Measurements from ENCODE around the gene COL28A1. TPM values are rescaled to one million over a fixed set of nuclear protein-coding genes. Genes with fewer than 3 reads are reported as not detected.
"Not testable (repeated sequence)": the region's sequence is repeated elsewhere in the genome, so short reads cannot be mapped to it uniquely, and the experiment has no call there.

COL28A1 gene
- polyA plus RNA-seq, 4 donors, result 1.1 to 3.1 (median 1.5) TPM

DNA sequence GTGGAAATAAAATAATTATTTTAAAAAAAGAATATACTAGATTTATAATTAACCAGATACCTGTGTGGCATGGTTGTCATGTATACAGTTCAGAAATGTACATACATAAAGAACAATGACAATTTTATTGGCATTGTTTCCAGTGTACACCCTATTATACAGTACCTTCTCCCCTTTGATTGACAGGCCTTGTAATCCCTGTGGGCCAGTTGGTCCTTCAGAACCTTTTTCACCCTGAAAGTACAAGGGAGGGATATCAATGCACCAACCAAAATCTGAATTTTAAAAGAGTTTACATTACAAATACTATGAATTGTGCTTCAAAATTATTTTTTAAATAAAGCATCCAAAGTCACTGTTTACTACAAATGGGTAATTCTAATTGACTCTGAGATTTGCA is 61.2 kb downstream of the COL28A1 start:
- H3K36me3 ChIP-seq (ENCODE audit: control insufficient read depth in 3 of 3, insufficient read depth in 2 of 3, low read depth in 1 of 3, low read length in 3 of 3), result no peaks in the 10 kb centered on the region
- H3K27ac ChIP-seq (ENCODE audit: low read depth in 1 of 3, low read length in 2 of 3), result no peak overlapping the region
- FAIRE-seq, result no peak
- peaks cover 0 to 2% of the 10 kb centered on the region in 2 donors for H3K9me3 ChIP-seq (ENCODE audit: control insufficient read depth in 2 of 2, insufficient read depth in 1 of 2, low read depth in 1 of 2, low read length in 1 of 2)
- no peaks in the 10 kb centered on the region for H3K4me1 ChIP-seq (ENCODE audit: control insufficient read depth in 3 of 3, insufficient read depth in 2 of 3, low read depth in 1 of 3, low read length in 2 of 3)
- H3K4me3 ChIP-seq (ENCODE audit: low read depth in 1 of 3, low read length in 3 of 3), result no peak overlapping the region
- DNase-seq, result no peak
- no peaks in the 10 kb centered on the region for H3K27me3 ChIP-seq (ENCODE audit: control insufficient read depth in 3 of 3, insufficient read depth in 3 of 3, low read length in 3 of 3)

DNA sequence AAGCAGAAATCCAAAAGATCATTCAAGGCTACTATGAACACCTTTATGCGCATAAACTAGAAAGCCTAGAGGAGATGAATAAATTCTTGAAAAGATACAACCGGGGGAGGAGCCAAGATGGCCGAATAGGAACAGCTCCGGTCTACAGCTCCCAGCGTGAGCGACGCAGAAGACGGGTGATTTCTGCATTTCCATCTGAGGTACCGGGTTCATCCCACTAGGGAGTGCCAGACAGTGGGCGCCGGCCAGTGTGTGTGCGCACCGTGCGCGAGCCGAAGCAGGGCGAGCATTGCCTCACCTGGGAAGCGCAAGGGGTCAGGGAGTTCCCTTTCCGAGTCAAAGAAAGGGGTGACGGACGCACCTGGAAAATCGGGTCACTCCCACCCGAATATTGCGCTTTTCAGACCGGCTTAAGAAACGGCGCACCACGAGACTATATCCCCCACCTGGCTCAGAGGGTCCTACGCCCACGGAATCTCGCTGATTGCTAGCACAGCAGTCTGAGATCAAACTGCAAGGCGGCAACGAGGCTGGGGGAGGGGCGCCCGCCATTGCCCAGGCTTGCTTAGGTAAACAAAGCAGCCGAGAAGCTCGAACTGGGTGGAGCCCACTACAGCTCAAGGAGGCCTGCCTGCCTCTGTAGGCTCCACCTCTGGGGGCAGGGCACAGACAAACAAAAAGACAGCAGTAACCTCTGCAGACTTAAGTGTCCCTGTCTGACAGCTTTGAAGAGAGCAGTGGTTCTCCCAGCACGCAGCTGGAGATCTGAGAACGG is 70.5 kb downstream of the COL28A1 start:
- not testable (repeated sequence) for FAIRE-seq

DNA sequence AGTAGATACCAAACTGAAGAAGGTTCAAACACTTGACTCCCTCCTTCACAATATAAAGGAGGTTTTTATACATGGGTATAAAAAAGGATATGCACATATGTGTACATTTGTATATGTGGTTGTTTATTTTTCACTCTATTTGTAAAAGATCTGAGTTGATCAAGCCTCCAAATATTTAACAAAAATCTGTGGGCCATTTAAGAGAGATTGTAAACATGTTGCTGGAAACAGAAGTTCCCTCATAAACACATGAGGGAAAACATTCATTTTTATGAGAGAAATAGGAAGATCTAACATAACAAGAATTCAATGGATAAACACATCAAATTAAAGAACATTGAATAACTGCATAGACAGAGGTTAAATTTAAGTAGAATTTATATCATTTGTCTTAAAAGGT is 81.7 kb downstream of the COL28A1 start:
- no peak overlapping the region for H3K27ac ChIP-seq (ENCODE audit: low read depth in 1 of 3, low read length in 2 of 3)
- H3K27me3 ChIP-seq (ENCODE audit: control insufficient read depth in 3 of 3, insufficient read depth in 3 of 3, low read length in 3 of 3), result no peaks in the 10 kb centered on the region
- H3K36me3 ChIP-seq (ENCODE audit: control insufficient read depth in 3 of 3, insufficient read depth in 2 of 3, low read depth in 1 of 3, low read length in 3 of 3), result no peaks in the 10 kb centered on the region
- H3K4me1 ChIP-seq (ENCODE audit: control insufficient read depth in 3 of 3, insufficient read depth in 2 of 3, low read depth in 1 of 3, low read length in 2 of 3), result peaks cover 0 to 2% (median 0%) of the 10 kb centered on the region in 3 donors
- FAIRE-seq, result no peak
- DNase-seq, result no peak
- no peak overlapping the region for H3K4me3 ChIP-seq (ENCODE audit: low read depth in 1 of 3, low read length in 3 of 3)
- H3K9me3 ChIP-seq (ENCODE audit: control insufficient read depth in 2 of 2, insufficient read depth in 1 of 2, low read depth in 1 of 2, low read length in 1 of 2), result peaks cover 0 to 3% of the 10 kb centered on the region in 2 donors

More for the DNA sequence above, 70.5 kb downstream of the COL28A1 start:
- WGBS, 3 donors, result 91 to 95% (median 95%) methylated on average over 19 to 32 of the region's 39 CpGs
- not testable (repeated sequence) for H3K4me1 ChIP-seq (ENCODE audit: control insufficient read depth in 3 of 3, insufficient read depth in 2 of 3, low read depth in 1 of 3, low read length in 2 of 3); H3K4me3 ChIP-seq (ENCODE audit: low read depth in 1 of 3, low read length in 3 of 3); H3K36me3 ChIP-seq (ENCODE audit: control insufficient read depth in 3 of 3, insufficient read depth in 2 of 3, low read depth in 1 of 3, low read length in 3 of 3); H3K27ac ChIP-seq (ENCODE audit: low read depth in 1 of 3, low read length in 2 of 3); DNase-seq; H3K27me3 ChIP-seq (ENCODE audit: control insufficient read depth in 3 of 3, insufficient read depth in 3 of 3, low read length in 3 of 3)
- H3K9me3 ChIP-seq (ENCODE audit: control insufficient read depth in 2 of 2, insufficient read depth in 1 of 2, low read depth in 1 of 2, low read length in 1 of 2), result peaks cover 0 to 11% of the 10 kb centered on the region in 2 donors

DNA sequence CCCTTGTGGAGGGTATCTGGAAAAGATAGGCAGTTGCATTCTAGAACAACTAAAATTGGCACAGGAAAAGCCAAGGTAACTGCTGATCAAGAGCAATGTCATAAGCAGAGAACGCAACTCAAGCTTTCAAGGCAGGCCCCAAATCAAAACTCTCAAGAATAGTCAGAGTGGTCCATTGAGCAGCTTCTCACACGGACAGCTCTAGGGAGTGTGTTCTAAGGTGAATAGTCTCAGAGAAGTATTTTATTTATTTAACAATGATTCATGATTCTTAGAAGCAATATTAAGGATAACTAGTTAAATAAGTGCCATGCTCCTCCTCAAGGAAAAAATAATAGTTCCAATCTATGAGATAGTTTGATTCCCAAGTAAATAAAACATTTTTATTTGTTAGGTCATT is 83.0 kb downstream of the COL28A1 start:
- no peak overlapping the region for H3K4me3 ChIP-seq (ENCODE audit: low read depth in 1 of 3, low read length in 3 of 3)
- no peaks in the 10 kb centered on the region for H3K27me3 ChIP-seq (ENCODE audit: control insufficient read depth in 3 of 3, insufficient read depth in 3 of 3, low read length in 3 of 3)
- H3K4me1 ChIP-seq (ENCODE audit: control insufficient read depth in 3 of 3, insufficient read depth in 2 of 3, low read depth in 1 of 3, low read length in 2 of 3), result peaks cover 0 to 2% (median 0%) of the 10 kb centered on the region in 3 donors
- peaks cover 0 to 6% of the 10 kb centered on the region in 2 donors for H3K9me3 ChIP-seq (ENCODE audit: control insufficient read depth in 2 of 2, insufficient read depth in 1 of 2, low read depth in 1 of 2, low read length in 1 of 2)
- no peak overlapping the region for H3K27ac ChIP-seq (ENCODE audit: low read depth in 1 of 3, low read length in 2 of 3)
- no peaks in the 10 kb centered on the region for H3K36me3 ChIP-seq (ENCODE audit: control insufficient read depth in 3 of 3, insufficient read depth in 2 of 3, low read depth in 1 of 3, low read length in 3 of 3)
- FAIRE-seq, result no peak
- WGBS, 3 donors, result 84 to 92% (median 89%) methylated on average over 2 of the region's 2 CpGs
- DNase-seq, result no peak

DNA sequence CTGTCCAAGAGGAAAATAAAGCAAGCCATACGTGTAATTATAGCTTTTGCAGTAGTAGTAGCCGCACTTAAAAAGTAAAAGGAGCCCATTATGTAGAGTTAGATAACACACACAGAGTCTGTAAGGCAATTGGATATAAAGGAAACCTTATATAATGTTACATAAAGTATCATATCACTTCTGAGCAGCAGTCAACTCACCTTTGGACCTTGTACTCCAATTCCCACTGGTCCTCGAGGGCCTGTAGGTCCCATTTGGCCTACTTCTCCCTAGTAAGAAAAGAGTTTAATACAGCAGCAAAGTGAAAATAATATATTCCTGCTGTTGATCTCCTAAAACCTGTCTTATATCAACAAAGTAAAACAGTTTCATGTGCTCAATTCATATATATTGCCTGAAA is 83.6 kb downstream of the COL28A1 start:
- H3K4me1 ChIP-seq (ENCODE audit: control insufficient read depth in 3 of 3, insufficient read depth in 2 of 3, low read depth in 1 of 3, low read length in 2 of 3), result peaks cover 0 to 2% (median 0%) of the 10 kb centered on the region in 3 donors
- WGBS, 3 donors, result 30 to 71% (median 46%) methylated on average over 3 of the region's 3 CpGs
- H3K27ac ChIP-seq (ENCODE audit: low read depth in 1 of 3, low read length in 2 of 3), result no peak overlapping the region
- DNase-seq (peak; percentile 57 to 77), FAIRE-seq (no peak)
- no peak overlapping the region for H3K4me3 ChIP-seq (ENCODE audit: low read depth in 1 of 3, low read length in 3 of 3)
- H3K36me3 ChIP-seq (ENCODE audit: control insufficient read depth in 3 of 3, insufficient read depth in 2 of 3, low read depth in 1 of 3, low read length in 3 of 3), result no peaks in the 10 kb centered on the region
- H3K9me3 ChIP-seq (ENCODE audit: control insufficient read depth in 2 of 2, insufficient read depth in 1 of 2, low read depth in 1 of 2, low read length in 1 of 2), result peaks cover 0 to 6% of the 10 kb centered on the region in 2 donors
- H3K27me3 ChIP-seq (ENCODE audit: control insufficient read depth in 3 of 3, insufficient read depth in 3 of 3, low read length in 3 of 3), result no peaks in the 10 kb centered on the region

DNA sequence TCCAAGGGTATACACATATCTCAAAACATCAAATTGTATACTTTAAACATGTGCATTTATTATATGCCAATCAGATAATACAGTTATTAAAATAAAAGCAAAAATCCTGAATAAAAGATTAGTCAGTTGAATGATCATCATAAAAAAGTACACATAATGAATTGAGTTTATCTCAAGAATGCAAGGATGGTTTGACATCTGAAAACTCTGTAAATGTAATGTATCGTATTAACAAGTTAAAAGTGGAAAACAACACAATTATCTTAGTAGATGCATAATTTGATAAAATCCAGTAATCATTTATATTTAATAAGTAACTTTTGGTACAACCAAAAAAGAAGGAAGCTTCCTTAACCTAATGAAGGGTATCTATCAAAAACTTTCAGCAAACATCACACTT is 86.6 kb downstream of the COL28A1 start:
- H3K4me3 ChIP-seq (ENCODE audit: low read depth in 1 of 3, low read length in 3 of 3), result no peak overlapping the region
- 94 to 98% (median 94%) methylated on average over 1 of the region's 1 CpG for WGBS, 3 donors
- H3K27ac ChIP-seq (ENCODE audit: low read depth in 1 of 3, low read length in 2 of 3), result no peak overlapping the region
- H3K36me3 ChIP-seq (ENCODE audit: control insufficient read depth in 3 of 3, insufficient read depth in 2 of 3, low read depth in 1 of 3, low read length in 3 of 3), result no peaks in the 10 kb centered on the region
- DNase-seq (no peak), FAIRE-seq (no peak)
- no peaks in the 10 kb centered on the region for H3K27me3 ChIP-seq (ENCODE audit: control insufficient read depth in 3 of 3, insufficient read depth in 3 of 3, low read length in 3 of 3)
- H3K4me1 ChIP-seq (ENCODE audit: control insufficient read depth in 3 of 3, insufficient read depth in 2 of 3, low read depth in 1 of 3, low read length in 2 of 3), result peaks cover 0 to 2% (median 0%) of the 10 kb centered on the region in 3 donors
- peaks cover 0 to 14% of the 10 kb centered on the region in 2 donors for H3K9me3 ChIP-seq (ENCODE audit: control insufficient read depth in 2 of 2, insufficient read depth in 1 of 2, low read depth in 1 of 2, low read length in 1 of 2)

DNA sequence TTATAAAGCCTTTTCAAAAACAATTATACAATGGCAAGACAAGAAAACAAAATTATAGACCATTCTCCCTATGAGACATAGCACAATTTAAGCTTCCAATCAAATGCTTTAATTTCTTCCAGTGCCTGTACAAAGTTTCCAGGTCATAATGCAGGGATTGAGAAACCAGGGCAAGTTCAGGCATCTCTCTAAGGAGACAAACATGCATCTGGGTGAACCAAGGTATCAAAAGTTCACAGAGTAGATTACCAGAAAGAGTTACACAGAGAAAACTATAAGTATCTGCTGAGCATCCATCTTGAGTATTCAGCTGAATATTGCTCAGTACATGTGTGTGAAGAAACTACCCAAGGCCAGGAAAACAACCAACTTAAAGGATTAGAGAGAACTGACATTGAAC is 89.1 kb downstream of the COL28A1 start:
- DNase-seq (no peak), FAIRE-seq (no peak)
- Histone ChIP-seq H3K27ac (ENCODE audit: low read depth in 1 of 3, low read length in 2 of 3) (no peak overlapping the region), H3K27me3 (ENCODE audit: control insufficient read depth in 3 of 3, insufficient read depth in 3 of 3, low read length in 3 of 3) (no peaks in the 10 kb centered on the region), H3K4me3 (ENCODE audit: low read depth in 1 of 3, low read length in 3 of 3) (no peak overlapping the region), H3K36me3 (ENCODE audit: control insufficient read depth in 3 of 3, insufficient read depth in 2 of 3, low read depth in 1 of 3, low read length in 3 of 3) (no peaks in the 10 kb centered on the region), H3K4me1 (ENCODE audit: control insufficient read depth in 3 of 3, insufficient read depth in 2 of 3, low read depth in 1 of 3, low read length in 2 of 3) (no peaks in the 10 kb centered on the region), H3K9me3 (ENCODE audit: control insufficient read depth in 2 of 2, insufficient read depth in 1 of 2, low read depth in 1 of 2, low read length in 1 of 2) (peaks cover 0 to 14% of the 10 kb centered on the region in 2 donors)

DNA sequence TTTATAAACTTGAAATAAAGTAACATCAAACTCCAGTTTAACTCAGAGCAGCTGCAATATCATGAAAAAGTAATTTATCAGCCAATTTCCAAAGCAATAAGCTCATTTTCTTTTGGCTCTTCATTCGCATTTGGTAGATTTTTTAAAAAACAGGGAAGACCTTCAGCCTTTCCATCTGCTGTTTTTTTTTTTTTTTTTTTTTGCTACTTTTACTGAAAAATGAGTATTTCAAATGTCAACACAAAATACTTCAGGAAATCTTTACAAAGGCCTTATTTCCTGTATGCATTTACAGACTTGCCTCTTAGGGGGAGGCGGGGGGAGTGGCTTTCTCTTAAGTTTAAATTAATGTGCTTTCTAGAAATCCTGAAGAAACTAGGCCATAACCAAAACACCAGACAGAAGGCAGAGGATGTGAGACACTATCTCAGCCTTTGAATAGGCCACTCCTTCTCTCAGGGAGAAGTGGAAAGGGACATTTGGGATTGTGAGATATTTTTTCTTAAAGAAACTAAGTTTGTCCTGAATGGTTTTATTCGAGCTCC is 91.8 kb downstream of the COL28A1 start:
- FAIRE-seq, result no peak
- Histone ChIP-seq H3K27me3 (ENCODE audit: control insufficient read depth in 3 of 3, insufficient read depth in 3 of 3, low read length in 3 of 3) (no peaks in the 10 kb centered on the region), H3K9me3 (ENCODE audit: control insufficient read depth in 2 of 2, insufficient read depth in 1 of 2, low read depth in 1 of 2, low read length in 1 of 2) (peaks cover 0 to 17% of the 10 kb centered on the region in 2 donors), H3K27ac (ENCODE audit: low read depth in 1 of 3, low read length in 2 of 3) (no peak overlapping the region), H3K4me3 (ENCODE audit: low read depth in 1 of 3, low read length in 3 of 3) (no peak overlapping the region), H3K36me3 (ENCODE audit: control insufficient read depth in 3 of 3, insufficient read depth in 2 of 3, low read depth in 1 of 3, low read length in 3 of 3) (no peaks in the 10 kb centered on the region), H3K4me1 (ENCODE audit: control insufficient read depth in 3 of 3, insufficient read depth in 2 of 3, low read depth in 1 of 3, low read length in 2 of 3) (no peaks in the 10 kb centered on the region)
- WGBS, 3 donors, result 61 to 83% (median 82%) methylated on average over 3 of the region's 3 CpGs
- no peak for DNase-seq

DNA sequence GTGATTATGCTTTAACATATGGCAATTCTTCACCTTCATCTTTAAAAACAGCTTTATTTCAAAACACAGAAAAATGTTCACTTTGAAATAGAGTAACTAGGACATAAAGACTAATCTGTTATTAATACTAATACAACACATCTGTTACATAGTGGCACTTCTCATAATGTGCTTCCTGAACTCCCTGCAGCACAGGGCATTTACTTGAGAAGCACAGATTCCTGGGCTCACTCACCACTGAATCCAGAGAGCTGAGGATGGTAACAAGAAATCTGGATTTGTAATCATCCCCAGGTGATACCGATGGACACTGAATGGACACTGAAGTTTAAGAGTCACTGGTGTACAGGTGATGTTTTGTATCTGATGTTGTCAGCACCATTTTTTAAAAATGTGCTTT is 96.1 kb downstream of the COL28A1 start:
- 93 to 100% (median 94%) methylated on average over 1 of the region's 1 CpG for WGBS, 3 donors
- FAIRE-seq (no peak), DNase-seq (no peak)
- Histone ChIP-seq H3K27ac (ENCODE audit: low read depth in 1 of 3, low read length in 2 of 3) (no peak overlapping the region), H3K27me3 (ENCODE audit: control insufficient read depth in 3 of 3, insufficient read depth in 3 of 3, low read length in 3 of 3) (no peaks in the 10 kb centered on the region), H3K9me3 (ENCODE audit: control insufficient read depth in 2 of 2, insufficient read depth in 1 of 2, low read depth in 1 of 2, low read length in 1 of 2) (peaks cover 0 to 6% of the 10 kb centered on the region in 2 donors), H3K4me1 (ENCODE audit: control insufficient read depth in 3 of 3, insufficient read depth in 2 of 3, low read depth in 1 of 3, low read length in 2 of 3) (no peaks in the 10 kb centered on the region), H3K36me3 (ENCODE audit: control insufficient read depth in 3 of 3, insufficient read depth in 2 of 3, low read depth in 1 of 3, low read length in 3 of 3) (no peaks in the 10 kb centered on the region), H3K4me3 (ENCODE audit: low read depth in 1 of 3, low read length in 3 of 3) (no peak overlapping the region)
